CD4-positive, alpha-beta memory T cell (primary cell): ENCODE measurements around the gene NAP1L4. TPM values are rescaled to one million over a fixed set of nuclear protein-coding genes. Genes with fewer than 3 reads are reported as not detected.

Experiments used
- CTCF ChIA-PET: fragments of 350-600 bp; sonication (Branson Sonifier 250); formaldehyde crosslinking; loops from one replicate; lab custom pipeline; 2021; ENCODE audit warnings: inconsistent platforms; ENCODE audit not compliant: partially characterized antibody; lab: Charles Lee
- POLR2A ChIA-PET: fragments of 350-600 bp; sonication (Branson Sonifier 250); formaldehyde crosslinking; loops from one replicate; lab custom pipeline; 2021; ENCODE audit not compliant: partially characterized antibody; lab: Charles Lee
- DNase-seq, 5 donors: peaks; one replicate each; pipeline versions ENCODE4 v3.0.0 to v3.0.0-alpha.2; 2020 to 2022; ENCODE audit warnings: mixed read lengths in 1 of 5
- H3K27ac ChIP-seq: one replicate; pipeline ENCODE4 v1.7.0; 2013; ENCODE audit warnings: low read depth, low read length
- H3K27me3 ChIP-seq: 2 replicates; pipeline ENCODE4 v1.7.0; 2013; ENCODE audit warnings: mild to moderate bottlenecking, low read length, moderate library complexity; ENCODE audit not compliant: insufficient read depth
- H3K36me3 ChIP-seq: 2 replicates; pipeline ENCODE4 v1.7.0; 2013; ENCODE audit warnings: mild to moderate bottlenecking, low read length, moderate library complexity; ENCODE audit not compliant: insufficient read depth
- H3K4me1 ChIP-seq: 2 replicates; pipeline ENCODE4 v1.7.0; 2013; ENCODE audit warnings: mild to moderate bottlenecking, low read length, moderate library complexity; ENCODE audit not compliant: insufficient read depth
- H3K4me3 ChIP-seq, 2 donors: one replicate each; pipeline ENCODE4 v1.7.0; 2013; ENCODE audit warnings: low read length in 2 of 2, mild to moderate bottlenecking in 1 of 2
- H3K9me3 ChIP-seq, 2 donors: one replicate each; pipeline ENCODE4 v1.7.0; 2013; ENCODE audit warnings: low read length in 2 of 2, control low read depth in 1 of 2; ENCODE audit not compliant: control insufficient read depth in 1 of 2
- H3K27ac Mint-ChIP-seq, 7 donors: one replicate each; pipeline ENCODE4 v1.8.0; 2020 to 2021; ENCODE audit warnings: mixed read lengths in 7 of 7, mild to moderate bottlenecking in 6 of 7, inconsistent platforms in 3 of 7, moderate library complexity in 3 of 7
- H3K27me3 Mint-ChIP-seq, 2 donors: one replicate each; pipeline ENCODE4 v1.8.0; 2020 to 2021; ENCODE audit warnings: mixed read lengths in 2 of 2
- H3K36me3 Mint-ChIP-seq, 2 donors: one replicate each; pipeline ENCODE4 v1.8.0; 2020 to 2021; ENCODE audit warnings: mixed read lengths in 2 of 2, inconsistent platforms in 1 of 2, mild to moderate bottlenecking in 1 of 2
- H3K4me1 Mint-ChIP-seq, 4 donors: one replicate each; pipeline ENCODE4 v1.8.0; 2020 to 2021; ENCODE audit warnings: mixed read lengths in 4 of 4, mild to moderate bottlenecking in 1 of 4
- H3K4me3 Mint-ChIP-seq, 8 donors: one replicate each; pipeline ENCODE4 v1.8.0; 2020 to 2021; ENCODE audit warnings: mixed read lengths in 8 of 8, mild to moderate bottlenecking in 7 of 8, moderate library complexity in 6 of 8, inconsistent platforms in 3 of 8
- H3K9me3 Mint-ChIP-seq, 8 donors: one replicate each; pipeline ENCODE4 v1.8.0; 2020 to 2021; ENCODE audit warnings: mixed read lengths in 8 of 8, mild to moderate bottlenecking in 5 of 8, inconsistent platforms in 3 of 8, moderate library complexity in 1 of 8
- intact Hi-C: fragments of 100-400 bp; cut with micrococcal nuclease; formaldehyde crosslinking; loops from one replicate; pipeline ENCODE4 v1.15.1; 2023
- polyA plus RNA-seq, 2 donors: library from polyadenylated mRNA; unstranded; fragments of 300-500 nt; fragmentation: Illumina TruSeq; gene quantifications; one replicate each; pipeline ENCODE4 v1.2.3, GENCODE V29; 2021
- total RNA-seq, 2 experiments: library from RNA; stranded (reverse); gene quantifications; one replicate each; pipeline ENCODE4 v1.2.3, GENCODE V29; 2021

NAP1L4 gene
- total and polyA plus RNA-seq, 4 experiments from 2014 or later = 153 to 303 (median 230) TPM

DNA sequence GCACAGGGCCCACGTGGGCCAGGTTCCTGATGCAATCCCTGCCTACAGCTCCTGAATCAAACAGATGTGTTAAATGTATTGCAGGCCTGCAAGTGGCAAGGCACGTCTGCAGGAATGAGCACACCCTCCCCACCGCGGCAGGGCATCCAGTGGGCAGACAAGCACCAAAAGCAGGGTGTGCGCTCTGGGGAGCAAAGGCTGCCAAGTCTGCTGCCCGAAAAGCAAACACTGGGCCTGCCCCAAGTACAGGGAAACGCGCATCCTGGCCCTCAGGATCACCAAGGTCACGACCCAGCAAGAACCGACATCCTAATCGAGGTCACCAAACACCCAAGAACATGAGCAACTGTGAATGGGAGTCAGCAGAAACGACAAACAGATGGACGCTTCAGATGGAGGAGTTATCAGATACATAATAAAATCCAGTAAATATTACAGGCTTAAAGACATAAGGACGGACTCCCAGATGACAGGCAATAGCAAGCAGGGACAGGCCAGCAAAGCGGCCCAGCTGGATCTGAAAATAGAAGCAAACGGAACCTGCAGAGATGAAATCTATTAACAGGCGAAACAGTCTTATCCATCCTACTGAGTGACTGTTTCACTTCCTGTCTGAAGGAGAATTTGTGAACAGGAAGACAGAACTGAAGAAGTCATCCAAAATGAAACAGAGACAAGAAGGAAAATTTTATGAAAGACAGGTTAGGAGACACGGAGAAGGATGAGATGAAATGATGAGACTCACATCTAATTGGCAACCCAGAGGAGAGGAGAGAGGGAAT is 38.4 kb upstream of the NAP1L4 start:
- Histone ChIP-seq H3K27me3 (no peaks in the 10 kb centered on the region), H3K36me3 (peaks cover 60% of the 10 kb centered on the region), H3K27ac (no peak overlapping the region), H3K4me3 (no peak overlapping the region), H3K4me1 (no peaks in the 10 kb centered on the region), H3K9me3 (no peaks in the 10 kb centered on the region)
- Mint-ChIP-seq H3K4me3 (no peak overlapping the region), H3K9me3 (no peaks in the 10 kb centered on the region), H3K36me3 (peaks cover 66 to 72% of the 10 kb centered on the region in 2 donors), H3K4me1 (peaks cover 2 to 26% (median 8%) of the 10 kb centered on the region in 4 donors), H3K27ac (peak overlapping the region in 2 of 7 donors; percentile 71 to 82), H3K27me3 (no peaks in the 10 kb centered on the region)
- DNase-seq = no peak
- intact Hi-C loops = no loop called here
- POLR2A ChIA-PET = no interaction called here
- CTCF ChIA-PET = no interaction called here

DNA sequence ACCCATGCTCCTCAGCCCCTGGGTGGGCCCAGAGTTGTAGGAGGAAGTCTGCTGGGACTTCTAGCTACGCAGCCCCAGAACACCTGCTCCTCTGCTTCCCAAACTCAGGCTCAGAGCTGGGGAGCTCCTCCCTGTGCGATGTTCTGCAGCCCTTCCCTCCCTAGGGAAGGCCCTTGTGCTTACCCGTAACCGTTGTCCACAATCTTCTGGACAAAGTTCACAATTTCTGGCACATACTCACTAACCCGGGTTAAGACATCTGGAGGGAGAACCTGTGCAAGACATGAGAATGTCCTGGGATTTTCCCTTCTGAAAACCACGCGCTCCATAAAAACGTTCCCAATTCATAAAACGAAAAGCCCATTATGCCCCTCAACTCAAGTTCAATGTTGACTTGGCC is 36.7 kb upstream of the NAP1L4 start:
- no peak overlapping the region for H3K4me3 Mint-ChIP-seq
- Histone ChIP-seq H3K36me3 (peaks cover 59% of the 10 kb centered on the region), H3K4me3 (no peak overlapping the region), H3K27ac (no peak overlapping the region), H3K4me1 (no peaks in the 10 kb centered on the region), H3K9me3 (no peaks in the 10 kb centered on the region), H3K27me3 (no peaks in the 10 kb centered on the region)
- peaks cover 61 to 69% of the 10 kb centered on the region in 2 donors for H3K36me3 Mint-ChIP-seq
- ChIA-PET POLR2A (no interaction called here), CTCF (no interaction called here)
- intact Hi-C loops = no loop called here
- H3K27ac Mint-ChIP-seq = peak overlapping the region in 1 of 7 donors; percentile 19
- H3K27me3 Mint-ChIP-seq = no peaks in the 10 kb centered on the region
- DNase-seq = no peak
- H3K4me1 Mint-ChIP-seq = peaks cover 2 to 26% (median 7%) of the 10 kb centered on the region in 4 donors
- H3K9me3 Mint-ChIP-seq = no peaks in the 10 kb centered on the region

DNA sequence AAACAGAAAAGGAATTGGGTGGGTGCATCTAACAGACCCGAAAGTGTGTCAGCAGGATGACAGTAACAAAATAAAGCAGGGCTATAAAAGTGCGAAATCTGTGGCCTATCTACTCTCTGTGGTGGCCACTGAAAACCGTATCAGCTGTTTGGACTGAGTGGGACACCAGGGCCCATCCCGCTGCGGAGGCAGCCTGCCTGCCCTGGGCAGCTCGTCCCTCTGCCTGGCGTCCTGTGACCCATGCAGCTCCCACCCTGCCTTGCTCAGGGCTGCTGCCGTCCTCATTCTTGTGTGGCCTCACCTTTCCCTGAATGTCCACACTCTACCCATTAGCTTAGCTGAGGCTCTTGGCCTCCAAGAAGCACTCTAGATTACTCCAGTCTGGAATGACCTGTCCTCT is 34.7 kb upstream of the NAP1L4 start:
- ChIA-PET POLR2A (no interaction called here), CTCF (interaction anchor here (1.1 kb wide), 1 partner anchor 51 kb away, joined by 3 read pairs; no protein-coding TSS in a partner anchor)
- H3K4me3 Mint-ChIP-seq = no peak overlapping the region
- intact Hi-C loops = no loop called here
- H3K4me1 Mint-ChIP-seq = peaks cover 16 to 32% (median 20%) of the 10 kb centered on the region in 4 donors
- Histone ChIP-seq H3K36me3 (peaks cover 55% of the 10 kb centered on the region), H3K27ac (no peak overlapping the region), H3K27me3 (no peaks in the 10 kb centered on the region), H3K4me3 (no peak overlapping the region), H3K9me3 (no peaks in the 10 kb centered on the region), H3K4me1 (peaks cover 10% of the 10 kb centered on the region)
- no peak for DNase-seq
- H3K36me3 Mint-ChIP-seq = peaks cover 55 to 72% of the 10 kb centered on the region in 2 donors
- H3K27ac Mint-ChIP-seq = peak overlapping the region in 1 of 7 donors; percentile 53
- H3K9me3 Mint-ChIP-seq = no peaks in the 10 kb centered on the region
- H3K27me3 Mint-ChIP-seq = no peaks in the 10 kb centered on the region

DNA sequence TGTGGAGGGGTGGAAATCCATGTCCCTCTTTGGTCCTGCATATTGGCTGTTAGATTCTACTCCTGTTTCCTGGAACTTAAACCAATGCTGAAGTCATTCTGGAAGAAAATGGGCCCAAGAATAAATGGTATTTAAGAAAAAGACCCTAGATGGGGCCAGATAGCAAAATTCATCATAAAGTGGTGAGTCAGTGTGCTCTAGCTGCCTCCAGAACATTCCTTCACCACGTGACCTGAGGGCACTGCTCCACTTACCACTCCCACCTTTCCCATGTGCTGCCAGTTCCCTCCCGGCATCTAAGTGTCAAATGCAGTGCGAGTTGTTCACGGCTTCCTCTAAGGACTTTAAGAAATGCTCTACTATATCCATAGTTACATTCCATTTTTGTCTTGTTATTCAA is 30.9 kb upstream of the NAP1L4 start:
- no peaks in the 10 kb centered on the region for H3K27me3 Mint-ChIP-seq
- H3K36me3 Mint-ChIP-seq = peaks cover 31 to 65% of the 10 kb centered on the region in 2 donors
- no peaks in the 10 kb centered on the region for H3K9me3 Mint-ChIP-seq
- Histone ChIP-seq H3K4me3 (no peak overlapping the region), H3K27ac (no peak overlapping the region), H3K36me3 (peaks cover 41% of the 10 kb centered on the region), H3K4me1 (peaks cover 14% of the 10 kb centered on the region), H3K27me3 (no peaks in the 10 kb centered on the region), H3K9me3 (no peaks in the 10 kb centered on the region)
- intact Hi-C loops = no loop called here
- DNase-seq = no peak
- ChIA-PET CTCF (interaction anchor here (1.1 to 2.9 kb wide), 6 partner anchors 15 to 135 kb away, joined by 3 to 20 read pairs (median 5); no protein-coding TSS in a partner anchor), POLR2A (interaction anchor here (1.2 to 1.5 kb wide), 2 partner anchors 9 to 48 kb away, joined by 3 to 4 read pairs; no protein-coding TSS in a partner anchor)
- H3K27ac Mint-ChIP-seq = peak overlapping the region in 6 of 7 donors; percentile 30 to 78 (median 74)
- no peak overlapping the region for H3K4me3 Mint-ChIP-seq
- H3K4me1 Mint-ChIP-seq = peaks cover 18 to 32% (median 22%) of the 10 kb centered on the region in 4 donors

DNA sequence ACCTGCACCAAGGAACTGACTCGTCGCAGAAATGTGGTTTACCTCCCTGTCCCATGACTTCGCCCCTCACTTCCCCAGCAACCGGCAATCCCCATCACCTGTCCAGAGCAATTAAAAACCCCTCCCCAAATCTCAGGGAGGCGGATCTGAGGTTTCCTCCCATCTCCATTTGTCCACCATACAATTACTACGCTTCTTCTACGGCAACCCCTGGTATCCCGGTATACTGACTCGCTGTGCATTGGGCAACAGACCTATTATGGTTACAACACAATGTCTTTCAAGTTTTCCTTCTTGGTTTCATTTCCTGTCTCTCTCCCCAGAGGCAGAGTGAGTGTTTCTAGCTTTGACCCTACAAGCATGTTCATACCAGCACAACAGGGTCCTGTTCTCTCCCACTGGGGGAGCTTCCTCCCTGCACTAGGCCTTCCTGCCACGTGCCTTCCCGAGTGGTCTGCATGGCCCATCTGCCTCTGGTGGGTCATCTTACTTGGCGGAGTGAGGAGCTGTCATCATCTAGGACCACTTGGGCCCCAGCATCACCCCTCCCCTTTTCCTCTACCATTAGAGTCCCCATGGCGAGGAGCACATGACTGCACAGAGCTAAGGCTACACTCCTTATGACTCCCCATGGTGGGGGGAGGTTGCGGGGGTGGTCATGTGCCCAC is 30.3 kb upstream of the NAP1L4 start:
- no peaks in the 10 kb centered on the region for H3K9me3 Mint-ChIP-seq
- H3K27ac Mint-ChIP-seq = peak overlapping the region; percentile 57 to 91 (median 76)
- ChIA-PET CTCF (interaction anchor here (0.9 to 2.9 kb wide), 9 partner anchors 15 to 490 kb away, joined by 3 to 20 read pairs (median 4); no protein-coding TSS in a partner anchor), POLR2A (interaction anchor here (0.6 to 1.5 kb wide), 3 partner anchors 8 to 47 kb away, joined by 3 to 4 read pairs (median 3); no protein-coding TSS in a partner anchor)
- H3K9me3 ChIP-seq = no peaks in the 10 kb centered on the region
- peaks cover 47% of the 10 kb centered on the region for H3K36me3 ChIP-seq
- H3K27me3 ChIP-seq = no peaks in the 10 kb centered on the region
- no peak overlapping the region for H3K27ac ChIP-seq
- intact Hi-C loops = no loop called here
- no peak for DNase-seq
- H3K4me1 Mint-ChIP-seq = peaks cover 18 to 37% (median 23%) of the 10 kb centered on the region in 4 donors
- peaks cover 33 to 64% of the 10 kb centered on the region in 2 donors for H3K36me3 Mint-ChIP-seq
- peaks cover 14% of the 10 kb centered on the region for H3K4me1 ChIP-seq
- peak overlapping the region in 4 of 8 donors; percentile 1 to 63 (median 24) for H3K4me3 Mint-ChIP-seq
- H3K27me3 Mint-ChIP-seq = no peaks in the 10 kb centered on the region
- H3K4me3 ChIP-seq = no peak overlapping the region

DNA sequence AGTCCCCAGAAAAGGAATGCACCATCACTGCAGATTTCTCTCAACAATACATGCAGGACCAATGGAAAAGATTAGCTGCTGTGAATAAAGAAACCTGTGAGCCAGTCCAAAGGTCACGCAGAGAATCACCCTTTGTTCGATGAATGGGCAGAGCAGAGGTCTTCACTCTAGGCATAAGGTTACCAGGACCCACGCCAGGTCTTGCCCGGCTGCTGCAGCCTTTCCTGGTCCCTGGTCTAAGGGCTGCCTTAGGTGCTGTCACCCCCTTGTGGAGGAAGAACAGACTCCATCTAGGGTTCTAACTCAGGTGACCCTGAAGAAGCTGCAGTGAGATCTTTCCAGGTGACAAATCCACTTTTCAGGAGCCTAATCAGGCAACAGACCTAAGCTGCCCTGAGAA is 29.0 kb upstream of the NAP1L4 start:
- Histone ChIP-seq H3K9me3 (no peaks in the 10 kb centered on the region), H3K4me1 (peaks cover 25% of the 10 kb centered on the region), H3K27ac (no peak overlapping the region), H3K36me3 (peaks cover 45% of the 10 kb centered on the region), H3K27me3 (no peaks in the 10 kb centered on the region), H3K4me3 (no peak overlapping the region)
- POLR2A ChIA-PET = interaction anchor here (1.0 to 1.2 kb wide), 4 partner anchors 29 to 118 kb away, joined by 3 to 4 read pairs (median 3); partner anchors contain the start of gene NAP1L4
- H3K27me3 Mint-ChIP-seq = no peaks in the 10 kb centered on the region
- CTCF ChIA-PET = interaction anchor here (0.7 to 3.4 kb wide), 18 partner anchors 10 to 489 kb away, joined by 3 to 49 read pairs (median 4); partner anchors contain the start of gene PHLDA2
- peak; percentile 20 to 56 (median 42) for DNase-seq
- H3K9me3 Mint-ChIP-seq = no peaks in the 10 kb centered on the region
- peak overlapping the region in 2 of 7 donors; percentile 41 to 42 for H3K27ac Mint-ChIP-seq
- H3K4me1 Mint-ChIP-seq = peaks cover 23 to 48% (median 27%) of the 10 kb centered on the region in 4 donors
- no peak overlapping the region for H3K4me3 Mint-ChIP-seq
- intact Hi-C loops = loop anchor here (1.0 to 2.0 kb wide), 3 partner anchors 46 to 488 kb away; no protein-coding TSS in a partner anchor
- H3K36me3 Mint-ChIP-seq = peaks cover 26 to 60% of the 10 kb centered on the region in 2 donors
